IPS DF 4.7 (cell line): Measurements from ENCODE around the gene LGI4.

ENCODE experiments used
- DNase-seq: peaks from one replicate; pipeline ENCODE4 v3.0.0-alpha.2; 2013; ENCODE audit warnings: low spot score; ENCODE audit errors: extremely low read depth

LGI4 gene

GRCh38 chr19:35134601-35135242, at the start of gene LGI4:
Gene LGI4, minus strand, starts transcription at chr19:35135059. Its CDS starts 379 bp downstream, at chr19:35134680.
- no peak for DNase-seq

GRCh38 chr19:35184267-35184666, 49.4 kb upstream of the LGI4 start:
- no peak for DNase-seq

- no peak for DNase-seq
Observed at GRCh38 chr19:35181387-35181786, 46.5 kb upstream of the LGI4 start.

GRCh38 chr19:35179830-35180229, 45.0 kb upstream of the LGI4 start:
- DNase-seq = no peak

- DNase-seq = no peak
Observed at GRCh38 chr19:35178701-35179100, 43.8 kb upstream of the LGI4 start.

GRCh38 chr19:35177377-35178274, 42.8 kb upstream of the LGI4 start:
- DNase-seq = no peak

- no peak for DNase-seq
Observed at GRCh38 chr19:35176181-35176570, 41.3 kb upstream of the LGI4 start.

GRCh38 chr19:35174226-35174625, 39.4 kb upstream of the LGI4 start:
- DNase-seq = no peak

GRCh38 chr19:35171730-35172129, 36.9 kb upstream of the LGI4 start:
- DNase-seq = no peak

- no peak for DNase-seq
Observed at GRCh38 chr19:35170359-35171061, 35.7 kb upstream of the LGI4 start.

- no peak for DNase-seq
Observed at GRCh38 chr19:35169221-35169995, 34.5 kb upstream of the LGI4 start.

- DNase-seq = no peak
Observed at GRCh38 chr19:35168196-35168595, 33.3 kb upstream of the LGI4 start.

- DNase-seq = no peak
Observed at GRCh38 chr19:35167251-35168119, 32.6 kb upstream of the LGI4 start.

- no peak for DNase-seq
Observed at GRCh38 chr19:35166100-35167063, 31.5 kb upstream of the LGI4 start.

GRCh38 chr19:35165200-35166058, 30.6 kb upstream of the LGI4 start:
- DNase-seq = no peak

- no peak for DNase-seq
Observed at GRCh38 chr19:35164418-35164817, 29.6 kb upstream of the LGI4 start.

GRCh38 chr19:35162471-35163326, 27.8 kb upstream of the LGI4 start:
- no peak for DNase-seq

GRCh38 chr19:35161434-35161743, 26.5 kb upstream of the LGI4 start:
- DNase-seq = no peak
